Karpas-422 (cell line): ENCODE results near the gene RFXANK. TPM values are rescaled to one million over a fixed set of nuclear protein-coding genes. Genes with fewer than 3 reads are reported as not detected.

Experiments
- DNase-seq: peaks from one replicate; pipeline ENCODE4 v3.0.0-alpha.2; 2015
- H2AFZ ChIP-seq: fragments of 200-600 bp; sonication (generic); 2 replicates; pipeline ENCODE4 v1.6.1; 2014; ENCODE audit warnings: antibody characterized with exemption, low read length, mixed read lengths
- H3K27ac ChIP-seq: fragments of 200-600 bp; sonication (generic); 2 replicates; pipeline ENCODE4 v1.5.1; 2014; ENCODE audit warnings: mild to moderate bottlenecking, low read length, moderate library complexity
- H3K27me3 ChIP-seq: fragments of 200-600 bp; sonication (generic); 2 replicates; pipeline ENCODE4 v1.6.1; 2014; ENCODE audit warnings: low read length, mixed read lengths
- H3K36me3 ChIP-seq: fragments of 200-600 bp; sonication (generic); 2 replicates; pipeline ENCODE4 v1.6.1; 2014; ENCODE audit warnings: low read length, mixed read lengths; ENCODE audit not compliant: insufficient read depth
- H3K4me1 ChIP-seq: fragments of 200-600 bp; sonication (generic); 2 replicates; pipeline ENCODE4 v1.6.1; 2014; ENCODE audit warnings: mild to moderate bottlenecking, low read length, mixed read lengths
- H3K4me2 ChIP-seq: fragments of 200-600 bp; sonication (generic); 2 replicates; pipeline ENCODE4 v1.6.1; 2014; ENCODE audit warnings: low read length, low read depth, mild to moderate bottlenecking; ENCODE audit not compliant: poor library complexity, severe bottlenecking
- H3K4me3 ChIP-seq: fragments of 200-600 bp; sonication (generic); 2 replicates; pipeline ENCODE4 v1.5.1; 2014; ENCODE audit warnings: mild to moderate bottlenecking, antibody characterized with exemption, low read length, mixed read lengths
- H3K79me2 ChIP-seq: fragments of 200-600 bp; sonication (generic); 2 replicates; pipeline ENCODE4 v1.6.1; 2014; ENCODE audit warnings: mild to moderate bottlenecking, low read length, mixed read lengths
- H3K9ac ChIP-seq: fragments of 200-600 bp; sonication (generic); 2 replicates; pipeline ENCODE4 v1.6.0; 2014; ENCODE audit warnings: low read length
- H3K9me2 ChIP-seq: fragments of 200-600 bp; sonication (generic), shearing (Covaris generic); replicated peaks from 2 replicates; pipeline ENCODE4 v1.6.0; 2014; ENCODE audit warnings: mild to moderate bottlenecking, low read length, moderate library complexity; ENCODE audit not compliant: insufficient read depth
- H3K9me3 ChIP-seq: fragments of 300-700, 200-600 bp; sonication (generic); 2 replicates; pipeline ENCODE4 v1.6.1; 2014; ENCODE audit warnings: low read length, mixed read lengths
- H4K20me1 ChIP-seq: fragments of 200-600 bp; sonication (generic); 2 replicates; pipeline ENCODE4 v1.6.1; 2014; ENCODE audit warnings: mild to moderate bottlenecking, antibody characterized with exemption, low read length, low read depth; ENCODE audit not compliant: insufficient read depth
- total RNA-seq: library from RNA; depleted of rRNA; stranded (reverse); fragments of >200 nt; shearing (Covaris generic); gene quantifications from 2 replicates; pipeline ENCODE4 v1.2.3, GENCODE V29; 2014; ENCODE audit warnings: low replicate concordance

Gene RFXANK
- total RNA-seq, 1 experiment from 2014 or later = 176 TPM

DNA sequence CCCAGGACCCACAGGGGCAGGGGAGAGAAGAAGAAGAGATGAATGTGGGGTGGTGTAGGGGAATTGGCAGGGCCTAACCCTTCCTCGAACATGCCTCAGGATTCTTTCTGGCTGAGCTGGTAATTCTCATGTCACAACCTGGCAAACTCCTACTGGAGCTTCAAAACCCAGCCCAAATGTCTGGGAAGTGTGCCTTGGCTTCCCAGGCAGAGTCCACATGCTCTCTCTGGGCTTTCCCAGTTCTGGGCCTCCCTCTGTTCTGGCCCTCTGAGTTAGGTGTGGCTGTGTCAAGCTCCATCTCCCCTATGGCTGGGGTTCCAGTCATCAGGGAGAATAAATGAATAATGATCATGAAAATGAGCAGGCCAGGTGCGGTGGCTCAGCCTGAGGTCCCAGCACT is 42.6 kb upstream of the RFXANK start:
- Histone ChIP-seq H3K79me2 (peaks cover 12% of the 10 kb centered on the region), H3K9me3 (no peaks in the 10 kb centered on the region), H2AFZ (no peak overlapping the region), H3K27ac (peak overlapping the region; percentile 77), H4K20me1 (peaks cover 41% of the 10 kb centered on the region; the same call in 1 of the 2 replicates), H3K4me3 (no peak overlapping the region), H3K9ac (no peak overlapping the region), H3K4me1 (peaks cover 81% of the 10 kb centered on the region), H3K27me3 (no peaks in the 10 kb centered on the region), H3K9me2 (no peaks in the 10 kb centered on the region), H3K36me3 (peaks cover 56% of the 10 kb centered on the region), H3K4me2 (no peak overlapping the region)
- DNase-seq = peak; percentile 55

DNA sequence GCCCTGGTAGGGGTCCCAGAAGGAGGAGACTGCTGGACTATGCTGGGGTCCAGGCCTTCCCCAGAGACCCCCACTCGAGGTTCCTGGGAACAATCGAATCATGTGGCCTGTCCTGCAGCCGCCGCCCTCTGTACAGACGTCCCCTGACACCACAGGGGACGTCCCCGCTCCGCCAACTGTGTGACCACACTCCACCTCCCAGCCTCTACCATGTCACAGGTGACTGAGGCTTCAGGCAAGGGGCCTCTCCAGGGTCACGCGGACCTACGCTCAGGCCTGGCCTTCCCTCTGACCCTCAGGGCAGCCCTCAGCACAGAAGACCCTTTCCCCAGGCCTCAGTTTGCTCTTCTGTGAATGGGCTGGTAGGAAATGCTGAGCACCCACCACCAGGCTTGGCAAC is 40.6 kb upstream of the RFXANK start:
- H3K4me2 ChIP-seq = no peak overlapping the region
- H3K9ac ChIP-seq = no peak overlapping the region
- no peaks in the 10 kb centered on the region for H3K27me3 ChIP-seq
- H3K4me3 ChIP-seq = no peak overlapping the region
- peaks cover 46% of the 10 kb centered on the region; the same call in 1 of the 2 replicates for H4K20me1 ChIP-seq
- H3K9me2 ChIP-seq = no peaks in the 10 kb centered on the region
- H3K4me1 ChIP-seq = peaks cover 88% of the 10 kb centered on the region
- no peaks in the 10 kb centered on the region for H3K9me3 ChIP-seq
- peaks cover 21% of the 10 kb centered on the region for H3K79me2 ChIP-seq
- H2AFZ ChIP-seq = no peak overlapping the region
- peak overlapping the region; percentile 99 for H3K27ac ChIP-seq
- DNase-seq = no peak
- H3K36me3 ChIP-seq = peaks cover 51% of the 10 kb centered on the region

DNA sequence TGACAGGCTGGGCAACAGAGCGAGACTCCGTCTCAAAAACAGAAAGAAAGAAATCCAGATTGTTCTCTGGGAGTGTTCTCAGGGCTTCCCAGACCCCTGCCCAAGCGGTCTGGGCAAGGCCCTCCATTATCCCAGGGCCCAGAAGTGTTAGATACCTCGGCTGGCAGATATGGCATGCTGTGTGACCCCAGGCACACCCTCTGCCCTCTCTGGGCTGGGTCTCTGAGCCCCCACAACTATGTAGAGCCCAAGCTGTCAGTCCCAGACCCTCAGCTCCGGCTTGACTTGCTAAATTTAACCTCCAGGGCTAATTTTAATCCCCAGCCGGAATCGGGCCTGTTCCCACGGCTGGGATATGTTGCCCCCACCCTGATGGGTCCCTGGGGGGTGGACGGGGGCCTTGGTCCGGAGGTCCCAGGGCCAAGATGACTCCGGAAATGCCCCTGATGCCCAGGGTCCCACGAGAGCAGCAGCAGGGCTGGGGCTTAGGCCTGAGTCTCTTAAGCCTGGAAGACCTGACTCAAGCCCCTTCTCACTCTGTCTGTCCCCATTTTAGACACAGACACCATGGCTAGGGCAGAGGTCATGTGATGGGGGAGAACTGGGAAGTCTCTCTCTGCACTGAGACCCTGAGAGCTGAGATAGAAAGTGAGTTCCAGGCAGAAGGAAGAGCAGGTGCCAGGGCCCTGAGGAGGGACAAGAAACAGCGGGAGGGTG is 39.2 kb upstream of the RFXANK start:
- peaks cover 21% of the 10 kb centered on the region for H3K79me2 ChIP-seq
- no peak for DNase-seq
- H3K4me3 ChIP-seq = no peak overlapping the region
- peaks cover 46% of the 10 kb centered on the region for H3K36me3 ChIP-seq
- H2AFZ ChIP-seq = no peak overlapping the region
- peak overlapping the region; percentile 40 for H3K4me2 ChIP-seq
- H3K9me3 ChIP-seq = no peaks in the 10 kb centered on the region
- H4K20me1 ChIP-seq = peaks cover 33% of the 10 kb centered on the region; the same call in 1 of the 2 replicates
- peaks cover 88% of the 10 kb centered on the region for H3K4me1 ChIP-seq
- H3K27me3 ChIP-seq = no peaks in the 10 kb centered on the region
- H3K27ac ChIP-seq = peak overlapping the region; percentile 99
- H3K9ac ChIP-seq = peak overlapping the region; percentile 50
- H3K9me2 ChIP-seq = no peaks in the 10 kb centered on the region

DNA sequence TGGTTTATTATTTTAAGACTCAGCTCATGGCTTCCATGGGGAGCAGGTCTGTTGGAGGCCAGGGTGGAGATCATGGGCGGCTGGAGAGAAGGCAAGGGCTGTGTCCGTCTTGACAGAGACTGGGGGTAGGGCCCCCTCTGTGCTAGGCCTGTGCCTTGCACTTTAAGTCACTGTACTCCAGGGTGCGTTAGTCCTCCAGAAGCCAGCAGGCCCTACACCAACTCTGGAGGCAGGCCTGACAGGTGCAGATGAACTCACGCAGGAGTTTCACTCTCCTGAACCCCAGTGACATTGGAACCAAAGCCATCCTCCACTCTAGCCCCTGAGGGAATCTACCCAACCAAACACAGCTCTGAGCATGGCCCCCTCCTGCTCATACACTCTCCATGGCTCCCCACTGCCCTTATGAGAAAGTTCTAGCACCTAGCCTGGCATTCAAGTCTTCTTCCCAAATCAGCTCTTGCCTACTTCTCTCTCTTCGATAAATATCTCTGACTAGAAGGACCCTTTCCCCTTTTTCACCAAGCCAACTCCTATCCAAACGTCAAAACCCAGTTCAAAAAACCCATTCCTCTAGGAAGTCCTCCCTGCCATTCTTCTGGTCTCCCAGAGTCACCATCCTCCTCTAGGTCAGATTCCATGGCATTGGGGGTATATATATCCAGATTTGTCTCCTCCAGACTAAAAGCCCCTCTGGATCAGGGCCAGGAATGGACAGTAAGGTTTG is 37.1 kb upstream of the RFXANK start:
- Histone ChIP-seq H3K27ac (peak overlapping the region; percentile 99), H3K36me3 (peaks cover 37% of the 10 kb centered on the region), H3K9ac (peak overlapping the region; percentile 78), H4K20me1 (peaks cover 31% of the 10 kb centered on the region; the same call in 1 of the 2 replicates), H3K27me3 (no peaks in the 10 kb centered on the region), H3K9me3 (no peaks in the 10 kb centered on the region), H3K4me1 (peaks cover 92% of the 10 kb centered on the region), H3K4me3 (peak overlapping the region; percentile 58), H3K4me2 (peak overlapping the region; percentile 83), H3K9me2 (no peaks in the 10 kb centered on the region), H2AFZ (no peak overlapping the region), H3K79me2 (peaks cover 29% of the 10 kb centered on the region)
- DNase-seq = peak; percentile 69

DNA sequence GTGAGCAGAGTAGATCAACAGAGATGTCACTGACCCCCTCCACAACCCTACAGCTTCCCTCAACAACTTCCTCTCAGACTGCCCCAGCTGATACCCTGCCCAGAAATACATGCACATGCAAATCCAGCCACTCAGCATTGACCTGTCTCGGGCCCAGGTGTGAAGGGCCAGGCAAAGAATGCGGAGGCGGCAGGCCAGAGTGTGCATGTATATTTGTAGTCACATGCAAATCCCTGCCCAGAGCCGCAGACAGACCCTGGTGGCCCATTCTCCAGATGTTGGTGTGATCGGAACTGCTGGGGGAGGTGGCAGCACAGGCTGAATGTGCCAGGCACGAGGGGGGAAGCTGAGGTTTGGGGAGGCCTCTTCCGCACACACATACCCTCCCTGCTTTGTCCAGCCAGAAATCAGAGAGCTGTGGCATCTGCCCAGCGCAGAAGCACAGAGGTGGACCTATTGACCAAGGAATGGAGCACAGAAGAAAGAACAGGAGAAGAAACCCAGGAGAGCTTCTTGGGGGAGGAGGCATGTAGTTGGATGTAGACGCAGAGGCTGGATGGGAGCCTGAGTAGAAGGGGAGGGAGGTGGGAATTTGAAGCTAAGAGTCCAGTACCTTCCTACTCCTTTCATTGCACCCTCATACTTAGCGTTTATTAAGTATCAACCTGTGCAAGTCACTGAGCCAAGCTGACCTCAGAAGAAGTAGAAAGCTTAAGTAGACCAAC is 36.4 kb upstream of the RFXANK start:
- Histone ChIP-seq H3K4me3 (peak overlapping the region; percentile 58), H3K4me1 (peaks cover 97% of the 10 kb centered on the region), H3K79me2 (peaks cover 32% of the 10 kb centered on the region), H3K9me2 (no peaks in the 10 kb centered on the region), H3K27ac (peak overlapping the region; percentile 99), H3K36me3 (peaks cover 40% of the 10 kb centered on the region), H3K9ac (peak overlapping the region; percentile 78), H2AFZ (no peak overlapping the region), H3K4me2 (peak overlapping the region; percentile 83), H4K20me1 (peaks cover 31% of the 10 kb centered on the region; the same call in 1 of the 2 replicates), H3K27me3 (no peaks in the 10 kb centered on the region), H3K9me3 (no peaks in the 10 kb centered on the region)
- DNase-seq = peak; percentile 97

DNA sequence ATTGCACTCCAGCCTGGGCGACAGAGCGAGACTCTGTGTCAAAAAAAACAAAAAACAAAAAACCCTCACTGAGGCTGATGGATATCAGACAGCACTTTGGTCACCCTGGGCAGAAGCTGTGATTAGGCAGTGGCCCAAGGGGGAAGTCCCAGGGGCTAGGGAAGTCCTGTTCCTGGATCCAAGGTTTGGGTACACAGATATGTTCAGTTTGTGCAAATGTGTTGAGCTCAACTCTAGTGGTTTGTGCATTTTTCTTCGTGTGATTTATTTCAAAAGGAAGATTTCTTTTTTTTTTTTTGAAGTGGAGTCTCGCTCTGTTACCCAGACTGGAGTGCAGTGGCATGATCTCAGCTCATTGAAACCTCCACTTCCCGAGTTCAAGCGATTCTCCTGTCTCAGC is 34.2 kb upstream of the RFXANK start:
- Histone ChIP-seq H3K36me3 (peaks cover 31% of the 10 kb centered on the region), H3K79me2 (peaks cover 43% of the 10 kb centered on the region), H3K9me2 (no peaks in the 10 kb centered on the region), H4K20me1 (peaks cover 26% of the 10 kb centered on the region; the same call in 1 of the 2 replicates), H3K27me3 (no peaks in the 10 kb centered on the region), H3K9ac (peak overlapping the region; percentile 66), H3K27ac (peak overlapping the region; percentile 99), H3K4me3 (no peak overlapping the region), H2AFZ (no peak overlapping the region), H3K4me2 (peak overlapping the region; percentile 62), H3K9me3 (no peaks in the 10 kb centered on the region), H3K4me1 (peaks cover 99% of the 10 kb centered on the region)
- DNase-seq = no peak

DNA sequence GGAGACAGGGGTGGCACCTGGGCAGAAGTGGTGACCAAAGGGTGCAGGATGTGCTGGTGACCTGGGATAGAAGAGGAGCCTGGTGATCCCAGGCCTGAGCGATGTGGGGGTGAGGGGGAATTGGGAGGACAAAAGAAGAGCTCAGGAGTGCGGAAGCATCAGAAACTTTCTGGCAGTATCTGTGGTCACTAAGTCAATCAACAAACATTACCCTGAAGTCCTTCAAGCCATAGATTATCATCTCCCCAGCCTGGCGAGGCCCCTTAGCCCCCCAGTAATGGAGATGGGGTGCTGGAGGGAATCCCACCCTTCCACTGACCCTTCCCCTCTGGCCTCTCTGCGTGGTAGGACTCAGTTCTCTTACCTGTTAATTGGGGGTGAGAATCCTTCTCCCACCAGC is 32.5 kb upstream of the RFXANK start:
- H3K27me3 ChIP-seq = no peaks in the 10 kb centered on the region
- no peaks in the 10 kb centered on the region for H3K9me2 ChIP-seq
- peaks cover 39% of the 10 kb centered on the region for H3K79me2 ChIP-seq
- peak overlapping the region; percentile 99 for H3K27ac ChIP-seq
- peaks cover 19% of the 10 kb centered on the region; the same call in 1 of the 2 replicates for H4K20me1 ChIP-seq
- peak overlapping the region; percentile 89 for H3K4me2 ChIP-seq
- H3K4me1 ChIP-seq = peaks cover 99% of the 10 kb centered on the region
- no peaks in the 10 kb centered on the region for H3K9me3 ChIP-seq
- peak overlapping the region; percentile 66 for H3K9ac ChIP-seq
- H3K4me3 ChIP-seq = peak overlapping the region; percentile 21; the same call in 1 of the 2 replicates
- peaks cover 23% of the 10 kb centered on the region for H3K36me3 ChIP-seq
- no peak for DNase-seq
- no peak overlapping the region for H2AFZ ChIP-seq
